SK-N-SH (cell line): ENCODE data around the gene PTPN4. TPM values are rescaled to one million over a fixed set of nuclear protein-coding genes. Genes with fewer than 3 reads are reported as not detected.

Experiments
- CTCF ChIA-PET: fragments of 300-600, 350-600 bp; formaldehyde crosslinking; extraction: SDS; loops from one replicate; lab custom pipeline; 2021; lab: Yijun Ruan, JAX
- POLR2A ChIA-PET: fragments of 350-600 bp; sonication (Branson Sonifier 250); formaldehyde crosslinking; extraction: SDS; loops from one replicate; lab custom pipeline; 2020; ENCODE audit warnings: antibody characterized with exemption, inconsistent platforms; lab: Yijun Ruan, JAX
- DNase-seq: peaks from one replicate; pipeline ENCODE4 v3.0.0; 2012
- H2AFZ ChIP-seq: fragments of 200-600 bp; sonication (generic); 2 replicates; pipeline ENCODE4 v1.8.1; 2016; ENCODE audit warnings: antibody characterized with exemption, mild to moderate bottlenecking, low read depth
- H3F3A ChIP-seq: fragments of 200-600 bp; sonication (generic); replicated peaks from 2 replicates; pipeline ENCODE3; 2016; ENCODE audit warnings: antibody characterized with exemption, mild to moderate bottlenecking; ENCODE audit not compliant: insufficient read depth
- H3K27ac ChIP-seq, 2 experiments: fragments of 200-500 bp in 1 of 2; fragments of 200-600 bp in 1 of 2; sonication (Bioruptor generic) in 1 of 2; sonication (generic), shearing (Covaris generic) in 1 of 2; 2 replicates each; pipeline versions ENCODE4 v1.5.1 to v1.6.1; 2014 to 2016; ENCODE audit warnings: low read depth in 2 of 2, inconsistent platforms in 1 of 2, low read length in 1 of 2, mild to moderate bottlenecking in 1 of 2, mixed read lengths in 1 of 2
- H3K27me3 ChIP-seq: fragments of 200-600 bp; sonication (generic), shearing (Covaris generic); 2 replicates; pipeline ENCODE4 v1.6.1; 2016; ENCODE audit warnings: mixed run types; ENCODE audit not compliant: insufficient read depth
- H3K36me3 ChIP-seq, 2 experiments: fragments of 200-500 bp in 1 of 2; fragments of 200-600 bp in 1 of 2; sonication (Bioruptor generic) in 1 of 2; sonication (generic) in 1 of 2; replicated peaks in 1 of 2; 2 replicates each; pipeline versions ENCODE3 to v1.5.1; 2014 to 2016; ENCODE audit warnings: low read length in 1 of 2, mild to moderate bottlenecking in 1 of 2; ENCODE audit not compliant: insufficient read depth in 2 of 2, control insufficient read depth in 1 of 2
- H3K4me1 ChIP-seq, 2 experiments: fragments of 200-500 bp in 1 of 2; fragments of 200-600 bp in 1 of 2; sonication (Bioruptor generic) in 1 of 2; sonication (generic), shearing (Covaris generic) in 1 of 2; 2 replicates each; pipeline versions ENCODE4 v1.5.1 to v1.6.1; 2014 to 2016; ENCODE audit warnings: low read depth in 1 of 2, low read length in 1 of 2, mixed run types in 1 of 2; ENCODE audit not compliant: insufficient read depth in 2 of 2, control insufficient read depth in 1 of 2
- H3K4me2 ChIP-seq: fragments of 200-600 bp; sonication (generic), shearing (Covaris generic); 2 replicates; pipeline ENCODE4 v1.6.1; 2017; ENCODE audit warnings: mixed run types
- H3K4me3 ChIP-seq, 2 experiments: fragments of 200-500 bp in 1 of 2; fragments of 200-600 bp in 1 of 2; sonication (Bioruptor generic) in 1 of 2; sonication (generic), shearing (Covaris generic) in 1 of 2; 2 replicates each; pipeline versions ENCODE4 v1.5.1 to v1.8.1; 2014 to 2016; ENCODE audit warnings: low read depth in 2 of 2, inconsistent platforms in 1 of 2, low read length in 1 of 2, mild to moderate bottlenecking in 1 of 2, mixed read lengths in 1 of 2, moderate library complexity in 1 of 2
- H3K79me2 ChIP-seq: fragments of 200-600 bp; sonication (generic); 2 replicates; pipeline ENCODE4 v1.8.1; 2017; ENCODE audit warnings: mild to moderate bottlenecking; ENCODE audit not compliant: insufficient read depth
- H3K9ac ChIP-seq: fragments of 200-600 bp; sonication (generic); 2 replicates; pipeline ENCODE4 v1.6.1; 2017; ENCODE audit warnings: mixed run types
- H3K9me2 ChIP-seq: fragments of 200-600 bp; sonication (generic); 2 replicates; pipeline ENCODE4 v1.6.1; 2017; ENCODE audit warnings: mixed run types
- H3K9me3 ChIP-seq: fragments of 200-600 bp; sonication (generic); 2 replicates; pipeline ENCODE4 v1.6.1; 2017; ENCODE audit warnings: mixed run types, mild to moderate bottlenecking, moderate library complexity
- H4K20me1 ChIP-seq: fragments of 200-600 bp; sonication (generic); 2 replicates; pipeline ENCODE4 v1.6.1; 2017; ENCODE audit warnings: mild to moderate bottlenecking, mixed run types; ENCODE audit not compliant: insufficient read depth
- CHD2 ChIP-seq: fragments of 150-350 bp; IDR thresholded peaks from 2 replicates; pipeline ENCODE4 v1.6.1; 2018; ENCODE audit warnings: low read length; ENCODE audit not compliant: partially characterized antibody
- CTCF ChIP-seq: fragments of 200-600 bp; sonication (generic); IDR thresholded peaks from 2 replicates; pipeline ENCODE4 v1.6.1; 2017; ENCODE audit warnings: antibody characterized with exemption, mild to moderate bottlenecking, moderate library complexity
- ELF1 ChIP-seq: IDR thresholded peaks from 2 replicates; pipeline ENCODE4 v1.4.0; 2012
- EP300 ChIP-seq, 2 experiments: IDR thresholded peaks; 2 replicates each; pipeline versions ENCODE4 v1.4.0 to v1.6.1; 2012; ENCODE audit warnings: borderline replicate concordance in 1 of 2, low read depth in 1 of 2, low read length in 1 of 2
- EZH2phosphoT487 ChIP-seq: fragments of 200-600 bp; sonication (generic); IDR thresholded peaks from 2 replicates; pipeline ENCODE4 v1.6.1; 2017; ENCODE audit warnings: low read depth, mixed run types, mild to moderate bottlenecking, antibody characterized with exemption, moderate library complexity, borderline replicate concordance
- FOXJ3 ChIP-seq: sonication (generic); formaldehyde crosslinking; IDR thresholded peaks from 2 replicates; pipeline ENCODE4 v1.5.1; 2020; ENCODE audit warnings: mild to moderate bottlenecking, missing genetic modification reagents
- FOXM1 ChIP-seq: IDR thresholded peaks from 2 replicates; pipeline ENCODE4 v1.4.0; 2012; ENCODE audit warnings: low read depth, mild to moderate bottlenecking
- GATA2 ChIP-seq: sonication (generic); formaldehyde crosslinking; IDR thresholded peaks from 2 replicates; pipeline ENCODE4 v1.5.0; 2020; ENCODE audit warnings: mild to moderate bottlenecking, missing genetic modification reagents
- IRF3 ChIP-seq: fragments of 150-350 bp; IDR thresholded peaks from 2 replicates; pipeline ENCODE4 v1.6.1; 2016; ENCODE audit warnings: mild to moderate bottlenecking, low read depth, low read length
- JUND ChIP-seq: IDR thresholded peaks from 2 replicates; pipeline ENCODE4 v1.4.0; 2012
- MAX ChIP-seq: IDR thresholded peaks from 2 replicates; pipeline ENCODE4 v1.4.0; 2012; ENCODE audit warnings: low read depth
- MEF2A ChIP-seq: IDR thresholded peaks from 2 replicates; pipeline ENCODE4 v1.4.0; 2012; ENCODE audit warnings: low read depth, borderline replicate concordance
- MXI1 ChIP-seq: IDR thresholded peaks from 2 replicates; pipeline ENCODE4 v1.6.1; 2012; ENCODE audit warnings: mild to moderate bottlenecking, low read depth, low read length, improper control_type of control experiment
- NFIC ChIP-seq: IDR thresholded peaks from 2 replicates; pipeline ENCODE4 v1.4.0; 2012; ENCODE audit warnings: borderline replicate concordance
- PBX3 ChIP-seq: IDR thresholded peaks from 2 replicates; pipeline ENCODE4; 2012
- RAD21 ChIP-seq: IDR thresholded peaks from 2 replicates; pipeline ENCODE4 v1.6.1; 2012; ENCODE audit warnings: mild to moderate bottlenecking, low read length
- RCOR1 ChIP-seq: fragments of 150-350 bp; IDR thresholded peaks from 2 replicates; pipeline ENCODE4 v1.6.1; 2017; ENCODE audit warnings: antibody characterized with exemption, low read length
- REST ChIP-seq: IDR thresholded peaks from 2 replicates; pipeline ENCODE4 v1.6.1; 2012; ENCODE audit warnings: mild to moderate bottlenecking, low read depth, low read length, moderate library complexity
- SMC3 ChIP-seq: IDR thresholded peaks from 2 replicates; pipeline ENCODE4 v1.6.1; 2012; ENCODE audit warnings: low read depth, low read length, improper control_type of control experiment
- TCF12 ChIP-seq: IDR thresholded peaks from 2 replicates; pipeline ENCODE4 v1.4.0; 2012
- TEAD4 ChIP-seq: IDR thresholded peaks from 2 replicates; pipeline ENCODE4 v1.4.0; 2012; ENCODE audit warnings: mild to moderate bottlenecking, borderline replicate concordance; ENCODE audit not compliant: insufficient read depth
- YY1 ChIP-seq: IDR thresholded peaks from 2 replicates; pipeline ENCODE4 v1.4.0; 2012; ENCODE audit warnings: low read depth, mild to moderate bottlenecking
- WGBS: methylation state at CpG from one replicate; pipeline ENCODE4 v1.1.6; 2017; ENCODE audit warnings: low lambda C conversion rate; 5-methylcytosine and 5-hydroxymethylcytosine counted together
- polyA plus RNA-seq, 3 experiments: library from polyadenylated mRNA; depleted of rRNA; stranded (reverse); fragments of >200 nt; gene quantifications; 2 replicates each; pipeline ENCODE4 v1.2.3, GENCODE V29; 2012

PTPN4 gene
- polyA plus RNA-seq, 1 of the 3 experiments (the other 2 are of a cell fraction): 6.2 TPM

GRCh38 chr2:119755906-119756305 lies 3.8 kb upstream of the PTPN4 start:
- H4K20me1 ChIP-seq: no peaks in the 10 kb centered on the region
- peaks cover 8% of the 10 kb centered on the region for H3K79me2 ChIP-seq
- H3K27ac ChIP-seq: no peak overlapping the region
- H3K9me3 ChIP-seq: no peaks in the 10 kb centered on the region
- H3K36me3 ChIP-seq: no peaks in the 10 kb centered on the region
- no peak overlapping the region for H2AFZ ChIP-seq
- H3K9ac ChIP-seq: no peak overlapping the region
- DNase-seq: no peak
- H3K4me1 ChIP-seq: peaks cover 0 to 6% of the 10 kb centered on the region in 2 experiments; a peak in 3 of 4 replicates
- 71% methylated on average over 1 of the region's 1 CpG for WGBS
- TF ChIP-seq YY1 (no peak), PBX3 (no peak), RAD21 (no peak), FOXJ3 (CRISPR knock-in tag) (no peak), NFIC (no peak), MEF2A (no peak), EZH2phosphoT487 (no peak), FOXM1 (no peak), TEAD4 (no peak), RCOR1 (no peak), MAX (no peak), IRF3 (no peak), JUND (no peak)
- ChIA-PET POLR2A (no interaction called here), CTCF (interaction anchor here (0.8 to 2.0 kb wide), 2 partner anchors 51 to 419 kb away, joined by 4 to 8 read pairs; no protein-coding TSS in a partner anchor)
- H3K9me2 ChIP-seq: no peaks in the 10 kb centered on the region
- no peak overlapping the region for H3K4me2 ChIP-seq
- peaks cover 13% of the 10 kb centered on the region for H3F3A ChIP-seq
- no peak overlapping the region for H3K4me3 ChIP-seq
- H3K27me3 ChIP-seq: no peaks in the 10 kb centered on the region

- Histone ChIP-seq H3K4me1 (peaks cover 0 to 6% of the 10 kb centered on the region in 2 experiments), H3F3A (peaks cover 13% of the 10 kb centered on the region), H3K36me3 (no peaks in the 10 kb centered on the region), H3K4me3 (no peak overlapping the region), H3K27ac (peak overlapping the region in 1 of 2 experiments; percentile 32; a peak in 1 of 4 replicates), H2AFZ (peak overlapping the region; percentile 15; the same call in 1 of the 2 replicates), H3K27me3 (no peaks in the 10 kb centered on the region), H3K9ac (no peak overlapping the region), H4K20me1 (no peaks in the 10 kb centered on the region; the same call in 1 of the 2 replicates), H3K4me2 (no peak overlapping the region), H3K9me3 (no peaks in the 10 kb centered on the region), H3K79me2 (peaks cover 17% of the 10 kb centered on the region), H3K9me2 (no peaks in the 10 kb centered on the region)
- no peak for DNase-seq
- WGBS: 75% methylated on average over 5 of the region's 5 CpGs
- CTCF ChIA-PET: interaction anchor here (0.6 to 2.0 kb wide), 3 partner anchors 54 to 478 kb away, joined by 3 to 8 read pairs (median 3); no protein-coding TSS in a partner anchor
- POLR2A ChIA-PET: no interaction called here
- TF ChIP-seq CTCF (no peak), NFIC (no peak; the same call in 1 of the 2 replicates), REST (no peak), FOXJ3 (CRISPR knock-in tag) (no peak), GATA2 (CRISPR knock-in tag) (no peak), JUND (peak; percentile 29; the same call in 1 of the 2 replicates), MXI1 (no peak), SMC3 (no peak), TEAD4 (no peak), TCF12 (no peak), EP300 (IDR thresholded peaks at IDR 0.05; ENCODE audit: borderline replicate concordance in 1 of 2, low read depth in 1 of 2, low read length in 1 of 2) (no peak), ELF1 (no peak), CHD2 (no peak)
Observed at GRCh38 chr2:119756837-119757236, 2.9 kb upstream of the PTPN4 start.
